ENCODE data around the gene TROAP.
"Not testable (repeated sequence)": the region's sequence is repeated elsewhere in the genome, so short reads cannot be mapped to it uniquely, and the experiment has no call there.

TROAP gene

GRCh38 chr12:49322708-49323523 is at the start of gene TROAP:
Gene TROAP, plus strand, starts transcription at chr12:49323255. Its CDS starts 354 bp downstream, at chr12:49323609.
- peak; percentile 97 for DNase-seq

- DNase-seq = no peak
Observed at GRCh38 chr12:49273726-49274395, 49.2 kb upstream of the TROAP start.

- no peak for DNase-seq
Observed at GRCh38 chr12:49274396-49275069, 48.5 kb upstream of the TROAP start.

GRCh38 chr12:49276304-49277290 is 46.5 kb upstream of the TROAP start:
- no peak for DNase-seq

GRCh38 chr12:49277466-49277865 is 45.6 kb upstream of the TROAP start:
- no peak for DNase-seq

- no peak for DNase-seq
Observed at GRCh38 chr12:49279706-49280159, 43.3 kb upstream of the TROAP start.

- not testable (repeated sequence) for DNase-seq
Observed at GRCh38 chr12:49280545-49280944, 42.5 kb upstream of the TROAP start.

- no peak for DNase-seq
Observed at GRCh38 chr12:49282302-49282701, 40.8 kb upstream of the TROAP start.

GRCh38 chr12:49282740-49283375 is 40.2 kb upstream of the TROAP start:
- DNase-seq = not testable (repeated sequence)

- no peak for DNase-seq
Observed at GRCh38 chr12:49283541-49284429, 39.3 kb upstream of the TROAP start.

- no peak for DNase-seq
Observed at GRCh38 chr12:49284672-49285071, 38.4 kb upstream of the TROAP start.

- DNase-seq = no peak
Observed at GRCh38 chr12:49287876-49288275, 35.2 kb upstream of the TROAP start.

GRCh38 chr12:49288412-49288853 is 34.6 kb upstream of the TROAP start:
- DNase-seq = no peak

GRCh38 chr12:49288922-49289555 is 34.0 kb upstream of the TROAP start:
- no peak for DNase-seq

- DNase-seq = peak; percentile 62
Observed at GRCh38 chr12:49292729-49293055, 30.4 kb upstream of the TROAP start.

- DNase-seq = peak; percentile 69
Observed at GRCh38 chr12:49293056-49293956, 29.7 kb upstream of the TROAP start.

- DNase-seq = peak; percentile 36
Observed at GRCh38 chr12:49294086-49294803, 28.8 kb upstream of the TROAP start.

- DNase-seq = no peak
Observed at GRCh38 chr12:49294804-49295081, 28.3 kb upstream of the TROAP start.

Data from NCI-H2227 treated with DMSO at 0.1 percent for 48 hours (cell line).